AG04450 (cell line): ENCODE measurements around the gene GJA4. TPM values are rescaled to one million over a fixed set of nuclear protein-coding genes. Genes with fewer than 3 reads are reported as not detected.

Experiments
- CTCF ChIA-PET: fragments of 300-600, 350-600 bp; formaldehyde crosslinking; extraction: SDS; loops from one replicate; lab custom pipeline; 2022; ENCODE audit warnings: antibody characterized with exemption, inconsistent platforms; lab: Charles Lee
- POLR2A ChIA-PET: fragments of 350-600 bp; formaldehyde crosslinking; extraction: SDS; loops from one replicate; lab custom pipeline; 2021; ENCODE audit warnings: antibody characterized with exemption, inconsistent platforms; lab: Yijun Ruan, JAX
- DNase-seq: peaks from one replicate; pipeline ENCODE4 v3.0.0-alpha.2; 2011; ENCODE audit warnings: low read depth, low spot score
- H3K27ac ChIP-seq: one replicate; pipeline ENCODE4 v1.5.1; 2012; ENCODE audit warnings: low read depth, low read length, control low read depth
- H3K27me3 ChIP-seq: one replicate; pipeline ENCODE4 v1.6.0; 2012; ENCODE audit warnings: low read length; ENCODE audit not compliant: control insufficient read depth, insufficient read depth
- H3K4me3 ChIP-seq: 2 replicates; pipeline ENCODE4 v1.5.1; 2011; ENCODE audit warnings: mild to moderate bottlenecking, low read depth, low read length, control low read depth
- H3K9me3 ChIP-seq: 2 replicates; pipeline ENCODE4 v1.5.1; 2012; ENCODE audit warnings: low read length; ENCODE audit not compliant: control insufficient read depth, insufficient read depth
- CTCF ChIP-seq: IDR thresholded peaks from 2 replicates; pipeline ENCODE4 v1.5.1; 2011; ENCODE audit warnings: low read depth, low read length, control low read depth, inconsistent platforms
- polyA plus RNA-seq: library from polyadenylated mRNA; depleted of rRNA; stranded (reverse); fragments of >200 nt; gene quantifications from 2 replicates; pipeline ENCODE4 v1.2.3, GENCODE V29; 2011

The GJA4 gene
- polyA plus RNA-seq, 1 experiment, result not detected

DNA sequence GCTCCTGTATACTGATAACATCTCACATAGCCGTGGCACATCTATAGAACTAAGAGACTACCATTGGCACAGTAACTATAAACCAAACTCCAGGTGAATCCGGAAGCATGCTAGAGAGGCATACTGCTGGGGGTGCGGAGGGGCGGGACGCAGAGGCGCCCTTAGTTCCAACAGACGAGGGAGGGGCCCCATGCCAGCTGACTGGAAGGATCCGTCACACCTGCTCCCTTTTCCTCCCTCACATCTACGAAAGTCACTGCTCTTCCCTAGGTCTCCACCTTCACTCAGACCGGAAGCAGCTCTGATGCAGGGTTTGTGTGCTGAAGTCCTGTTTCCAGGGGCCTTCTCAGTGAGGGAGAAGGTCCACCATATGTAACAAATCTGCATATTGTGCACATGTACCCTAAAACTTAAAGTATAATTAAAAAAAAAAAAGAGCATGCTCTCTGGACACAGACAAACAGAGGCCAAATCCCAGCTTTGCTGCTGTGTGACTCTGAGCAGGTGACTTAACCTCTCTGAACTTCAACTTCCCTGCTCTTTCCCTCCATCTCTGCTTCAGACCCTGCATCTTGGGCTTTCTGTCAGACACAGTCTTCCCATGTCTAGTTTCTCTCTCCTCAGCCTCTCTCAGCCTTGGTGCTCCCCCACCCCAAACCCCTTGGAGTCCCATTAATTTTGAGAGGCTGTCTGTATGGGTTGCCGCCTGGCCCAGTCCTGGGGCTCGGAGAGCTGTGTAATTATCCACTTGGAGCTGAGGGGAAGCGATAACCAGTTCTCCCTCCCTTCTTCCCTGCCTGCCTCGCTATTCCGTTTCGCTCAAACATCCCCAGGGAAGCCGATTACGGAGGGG lies 45.8 kb upstream of the GJA4 start:
- no peak for DNase-seq
- ChIA-PET POLR2A (no interaction called here), CTCF (no interaction called here)
- H3K4me3 ChIP-seq, result no peak overlapping the region
- TF ChIP-seq CTCF, result no peak
- H3K27ac ChIP-seq, result no peak overlapping the region
- no peaks in the 10 kb centered on the region for H3K9me3 ChIP-seq
- peaks cover 11% of the 10 kb centered on the region for H3K27me3 ChIP-seq

DNA sequence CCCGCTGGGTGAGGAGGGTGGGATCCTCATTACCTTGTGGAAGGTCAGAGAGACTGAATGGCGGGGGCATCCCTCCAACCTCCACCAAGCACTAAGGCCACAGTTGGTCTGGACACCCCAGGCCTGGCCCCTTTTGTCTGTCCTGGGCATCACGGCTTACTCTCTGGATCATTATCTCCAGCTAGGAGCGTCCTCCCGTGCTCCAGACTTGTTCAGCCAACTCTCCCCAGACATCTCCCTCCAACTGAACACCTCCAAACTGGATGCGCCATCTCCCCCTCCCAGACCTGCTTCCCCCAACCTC lies 45.2 kb upstream of the GJA4 start:
- TF ChIP-seq CTCF, result no peak
- no peak overlapping the region for H3K27ac ChIP-seq
- H3K9me3 ChIP-seq, result no peaks in the 10 kb centered on the region
- DNase-seq, result no peak
- H3K27me3 ChIP-seq, result peaks cover 9% of the 10 kb centered on the region
- CTCF ChIA-PET, result no interaction called here
- POLR2A ChIA-PET, result no interaction called here
- no peak overlapping the region for H3K4me3 ChIP-seq

GRCh38 chr1:34749992-34750391 lies 42.8 kb upstream of the GJA4 start:
- POLR2A ChIA-PET, result no interaction called here
- no peak overlapping the region for H3K4me3 ChIP-seq
- no peaks in the 10 kb centered on the region for H3K9me3 ChIP-seq
- no peak for TF ChIP-seq CTCF
- H3K27me3 ChIP-seq, result peaks cover 3% of the 10 kb centered on the region
- CTCF ChIA-PET, result no interaction called here
- no peak overlapping the region for H3K27ac ChIP-seq
- DNase-seq, result no peak

DNA sequence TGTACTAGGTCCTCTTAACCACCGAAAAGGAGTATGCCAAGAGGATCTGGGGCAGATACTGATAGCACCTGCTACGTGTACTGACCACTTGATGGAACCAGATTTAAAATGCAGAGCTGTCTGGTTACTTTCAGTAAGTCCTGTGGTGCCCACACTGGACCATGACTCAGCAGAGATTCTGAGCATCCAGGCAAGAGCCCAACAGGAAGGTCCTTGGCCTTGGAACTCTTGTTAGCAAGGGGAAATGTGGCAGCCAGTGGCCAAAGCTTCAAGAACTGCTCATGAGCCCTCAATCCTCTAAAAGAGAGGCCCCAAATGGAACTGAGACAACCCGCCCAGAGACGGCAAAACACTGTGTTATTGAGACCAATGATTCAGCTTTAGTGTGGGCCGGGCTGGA lies 42.2 kb upstream of the GJA4 start:
- ChIA-PET POLR2A (no interaction called here), CTCF (no interaction called here)
- no peak for DNase-seq
- Histone ChIP-seq H3K9me3 (no peaks in the 10 kb centered on the region), H3K27ac (no peak overlapping the region), H3K27me3 (peaks cover 3% of the 10 kb centered on the region), H3K4me3 (no peak overlapping the region)
- no peak for TF ChIP-seq CTCF

DNA sequence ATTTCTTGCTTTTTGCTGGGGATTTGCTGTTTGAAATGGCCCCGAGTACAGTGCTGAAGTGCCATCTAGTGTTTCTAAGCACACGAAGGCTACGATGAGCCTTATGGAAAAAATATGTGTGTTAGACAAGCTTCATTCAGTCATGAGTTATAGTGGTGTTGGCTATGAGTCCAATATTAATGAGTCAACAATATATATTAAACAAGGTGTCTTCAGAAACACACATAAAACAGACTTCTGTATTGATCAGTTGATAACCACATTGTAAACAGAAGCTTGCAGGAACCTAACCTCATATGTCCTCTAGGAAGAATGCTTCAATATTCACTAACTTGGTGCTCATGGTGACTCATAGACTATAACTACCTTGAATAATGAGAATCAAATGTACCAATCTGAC lies 39.6 kb upstream of the GJA4 start:
- POLR2A ChIA-PET, result no interaction called here

More for the DNA sequence above, 39.6 kb upstream of the GJA4 start:
- H3K27me3 ChIP-seq, result no peaks in the 10 kb centered on the region
- H3K4me3 ChIP-seq, result no peak overlapping the region
- DNase-seq, result no peak
- CTCF ChIA-PET, result interaction anchor here (1.5 to 2.5 kb wide), 2 partner anchors 10 to 13 kb away, joined by 3 to 14 read pairs; no protein-coding TSS in a partner anchor
- H3K27ac ChIP-seq, result no peak overlapping the region
- no peaks in the 10 kb centered on the region for H3K9me3 ChIP-seq
- no peak for TF ChIP-seq CTCF
